HepG2 (cell line): ENCODE measurements around the gene TNFRSF25. TPM values are rescaled to one million over a fixed set of nuclear protein-coding genes. Genes with fewer than 3 reads are reported as not detected.

Experiments
- AKAP8 ChIP-seq: sonication (generic); formaldehyde crosslinking; IDR thresholded peaks from 2 replicates; pipeline ENCODE4 v1.5.1; 2020; ENCODE audit warnings: mild to moderate bottlenecking, missing genetic modification reagents
- GZF1 ChIP-seq: sonication (generic); formaldehyde crosslinking; IDR thresholded peaks from 2 replicates; pipeline ENCODE4 v1.5.1; 2020; ENCODE audit warnings: mild to moderate bottlenecking, missing genetic modification reagents
- JUNB ChIP-seq: sonication (generic); formaldehyde crosslinking; IDR thresholded peaks from 2 replicates; pipeline ENCODE4 v1.8.0; 2022; ENCODE audit warnings: missing genetic modification reagents, mild to moderate bottlenecking, borderline replicate concordance
- NRL ChIP-seq: sonication (generic); formaldehyde crosslinking; IDR thresholded peaks from 2 replicates; pipeline ENCODE4 v1.5.0; 2020; ENCODE audit warnings: missing genetic modification reagents, mild to moderate bottlenecking, moderate library complexity, borderline replicate concordance
- RFXAP ChIP-seq: sonication (generic); formaldehyde crosslinking; IDR thresholded peaks from 2 replicates; pipeline ENCODE4 v1.4.0; 2020; ENCODE audit warnings: missing genetic modification reagents, borderline replicate concordance
- SMC3 ChIP-seq: IDR thresholded peaks from 2 replicates; pipeline ENCODE4 v1.6.1; 2011; ENCODE audit warnings: low read length, improper control_type of control experiment
- SRSF1 ChIP-seq: fragments of 200-400 bp; formaldehyde crosslinking; optimal IDR thresholded peaks from 2 replicates; pipeline ENCODE3; 2017; ENCODE audit warnings: mild to moderate bottlenecking, low read depth, low read length, moderate library complexity
- TEAD3 ChIP-seq: optimal IDR thresholded peaks from 2 replicates; pipeline ENCODE3; 2016; ENCODE audit warnings: borderline replicate concordance
- ZFX ChIP-seq: sonication (generic); formaldehyde crosslinking; IDR thresholded peaks from 2 replicates; pipeline ENCODE4 v1.4.0; 2020; ENCODE audit warnings: mild to moderate bottlenecking, low read depth, missing genetic modification reagents, moderate library complexity
- ZFY ChIP-seq: sonication (generic); formaldehyde crosslinking; IDR thresholded peaks from 2 replicates; pipeline ENCODE4 v1.4.0; 2020; ENCODE audit warnings: missing genetic modification reagents
- ZNF292 ChIP-seq: sonication (generic); formaldehyde crosslinking; IDR thresholded peaks from 2 replicates; pipeline ENCODE4 v1.8.1; 2022; ENCODE audit warnings: mild to moderate bottlenecking, low read depth, missing genetic modification reagents, borderline replicate concordance
- ZNF510 ChIP-seq: sonication (generic); formaldehyde crosslinking; IDR thresholded peaks from 2 replicates; pipeline ENCODE4 v1.4.0; 2020; ENCODE audit warnings: low read depth, mild to moderate bottlenecking, missing genetic modification reagents
- ZNF747 ChIP-seq: sonication (generic); formaldehyde crosslinking; IDR thresholded peaks from 2 replicates; pipeline ENCODE4 v1.8.1; 2023; ENCODE audit warnings: missing genetic modification reagents, mild to moderate bottlenecking, borderline replicate concordance
- ZSCAN21 ChIP-seq: sonication (generic); formaldehyde crosslinking; IDR thresholded peaks from 2 replicates; pipeline ENCODE4 v1.8.0; 2022; ENCODE audit warnings: mild to moderate bottlenecking, missing genetic modification reagents, moderate library complexity, borderline replicate concordance
- polyA plus RNA-seq, 8 experiments: library from polyadenylated mRNA; depleted of rRNA in 3 of 8; stranded (reverse) in 7 of 8; unstranded in 1 of 8; fragments of >200 nt; fragmentation: Illumina TruSeq in 4 of 8; extraction: Trizol in 4 of 8; gene quantifications; 2 replicates each; pipeline versions ENCODE4 v1.2.1 to v1.2.3, GENCODE V29; 2011 to 2016; ENCODE audit warnings: low read depth in 4 of 8, missing spikeins in 1 of 8, mixed read lengths in 1 of 8; ENCODE audit not compliant: insufficient read depth in 1 of 8
- total RNA-seq, 5 experiments: library from RNA; depleted of rRNA; stranded (reverse); fragments of >200 nt; fragmentation: Illumina TruSeq; extraction: Trizol; gene quantifications; 2 replicates each; pipeline ENCODE4 v1.2.3, GENCODE V29; 2016; ENCODE audit warnings: low read depth in 1 of 5
- TF ChIP-seq, protein P1 (sequence below): sonication (generic); formaldehyde crosslinking; IDR thresholded peaks from 2 replicates; pipeline ENCODE4; 2020; ENCODE audit warnings: missing genetic modification reagents, mild to moderate bottlenecking, borderline replicate concordance
- TF ChIP-seq, protein P2 (sequence below): sonication (generic); formaldehyde crosslinking; IDR thresholded peaks from 2 replicates; pipeline ENCODE4 v1.9.0; 2021; ENCODE audit warnings: missing genetic modification reagents, mild to moderate bottlenecking, borderline replicate concordance
- TF ChIP-seq, protein P3 (sequence below): sonication (generic); formaldehyde crosslinking; IDR thresholded peaks from 2 replicates; pipeline ENCODE4 v1.9.0; 2021; ENCODE audit warnings: missing genetic modification reagents, borderline replicate concordance
- TF ChIP-seq, protein P4 (sequence below): sonication (generic); formaldehyde crosslinking; IDR thresholded peaks from 2 replicates; pipeline ENCODE4 v1.4.0; 2020; ENCODE audit warnings: missing genetic modification reagents
- TF ChIP-seq, protein P5 (sequence below): sonication (generic); formaldehyde crosslinking; IDR thresholded peaks from 2 replicates; pipeline ENCODE4 v1.5.0; 2020; ENCODE audit warnings: missing genetic modification reagents

TNFRSF25 gene
- total and polyA plus RNA-seq, 2 of the 13 experiments (the other 11 are each of a cell fraction or from before 2014, with no cell fraction given): 1.4 to 1.5 TPM

DNA sequence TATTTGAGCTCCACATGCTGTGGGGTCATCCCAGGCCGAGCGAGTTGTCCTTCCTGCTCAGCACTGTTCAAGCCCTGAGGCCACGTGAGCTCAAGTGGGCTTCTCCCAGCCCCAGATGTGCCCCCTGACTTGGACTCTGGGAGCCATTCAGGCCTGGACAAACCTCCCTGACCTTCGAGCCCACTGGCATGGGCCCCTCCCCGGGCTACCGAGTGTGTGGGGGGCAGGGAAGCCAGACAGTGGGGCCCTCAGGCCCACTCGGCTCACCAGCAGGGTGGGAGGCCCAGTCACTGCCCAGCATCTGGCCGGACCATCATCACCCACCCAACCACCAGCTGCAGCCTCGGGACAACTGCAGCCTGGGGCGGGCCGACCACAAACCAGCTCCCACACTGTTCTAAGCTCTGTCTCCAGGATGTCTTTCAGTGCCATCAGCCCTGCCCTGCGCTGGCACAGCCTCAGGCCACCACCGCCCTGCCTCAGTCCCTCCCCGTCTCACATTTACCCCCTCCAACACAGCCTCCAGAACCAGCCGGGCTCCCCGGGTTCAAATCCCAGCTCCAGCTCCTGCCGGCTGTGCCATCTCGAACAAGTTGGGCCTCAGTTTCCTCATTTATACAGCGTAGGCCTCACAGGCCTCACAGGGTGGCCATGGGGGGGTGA is 46.4 kb upstream of the TNFRSF25 start (continued):
- TF ChIP-seq, protein P1, sequence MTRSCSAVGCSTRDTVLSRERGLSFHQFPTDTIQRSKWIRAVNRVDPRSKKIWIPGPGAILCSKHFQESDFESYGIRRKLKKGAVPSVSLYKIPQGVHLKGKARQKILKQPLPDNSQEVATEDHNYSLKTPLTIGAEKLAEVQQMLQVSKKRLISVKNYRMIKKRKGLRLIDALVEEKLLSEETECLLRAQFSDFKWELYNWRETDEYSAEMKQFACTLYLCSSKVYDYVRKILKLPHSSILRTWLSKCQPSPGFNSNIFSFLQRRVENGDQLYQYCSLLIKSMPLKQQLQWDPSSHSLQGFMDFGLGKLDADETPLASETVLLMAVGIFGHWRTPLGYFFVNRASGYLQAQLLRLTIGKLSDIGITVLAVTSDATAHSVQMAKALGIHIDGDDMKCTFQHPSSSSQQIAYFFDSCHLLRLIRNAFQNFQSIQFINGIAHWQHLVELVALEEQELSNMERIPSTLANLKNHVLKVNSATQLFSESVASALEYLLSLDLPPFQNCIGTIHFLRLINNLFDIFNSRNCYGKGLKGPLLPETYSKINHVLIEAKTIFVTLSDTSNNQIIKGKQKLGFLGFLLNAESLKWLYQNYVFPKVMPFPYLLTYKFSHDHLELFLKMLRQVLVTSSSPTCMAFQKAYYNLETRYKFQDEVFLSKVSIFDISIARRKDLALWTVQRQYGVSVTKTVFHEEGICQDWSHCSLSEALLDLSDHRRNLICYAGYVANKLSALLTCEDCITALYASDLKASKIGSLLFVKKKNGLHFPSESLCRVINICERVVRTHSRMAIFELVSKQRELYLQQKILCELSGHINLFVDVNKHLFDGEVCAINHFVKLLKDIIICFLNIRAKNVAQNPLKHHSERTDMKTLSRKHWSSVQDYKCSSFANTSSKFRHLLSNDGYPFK (CRISPR knock-in tag): no peak
- TF ChIP-seq ZFX (CRISPR knock-in tag) (peak; percentile 68), ZSCAN21 (0 out of 2 replicates have a peak, but pooled peaks have one; percentile 20), NRL (CRISPR knock-in tag) (no peak; the same call in 1 of the 2 replicates), ZFY (CRISPR knock-in tag) (peak; percentile 68; the same call in 1 of the 2 replicates), SMC3 (no peak), RFXAP (CRISPR knock-in tag) (no peak), AKAP8 (CRISPR knock-in tag) (no peak), TEAD3 (CRISPR knock-in tag) (no peak), SRSF1 (peak; percentile 17), ZNF747 (CRISPR knock-in tag) (no peak), ZNF510 (CRISPR knock-in tag) (no peak), ZNF292 (CRISPR knock-in tag) (0 out of 2 replicates have a peak, but pooled peaks have one; percentile 40), JUNB (CRISPR knock-in tag) (no peak), GZF1 (CRISPR knock-in tag) (0 out of 2 replicates have a peak, but pooled peaks have one; percentile 77)
- TF ChIP-seq, protein P2, sequence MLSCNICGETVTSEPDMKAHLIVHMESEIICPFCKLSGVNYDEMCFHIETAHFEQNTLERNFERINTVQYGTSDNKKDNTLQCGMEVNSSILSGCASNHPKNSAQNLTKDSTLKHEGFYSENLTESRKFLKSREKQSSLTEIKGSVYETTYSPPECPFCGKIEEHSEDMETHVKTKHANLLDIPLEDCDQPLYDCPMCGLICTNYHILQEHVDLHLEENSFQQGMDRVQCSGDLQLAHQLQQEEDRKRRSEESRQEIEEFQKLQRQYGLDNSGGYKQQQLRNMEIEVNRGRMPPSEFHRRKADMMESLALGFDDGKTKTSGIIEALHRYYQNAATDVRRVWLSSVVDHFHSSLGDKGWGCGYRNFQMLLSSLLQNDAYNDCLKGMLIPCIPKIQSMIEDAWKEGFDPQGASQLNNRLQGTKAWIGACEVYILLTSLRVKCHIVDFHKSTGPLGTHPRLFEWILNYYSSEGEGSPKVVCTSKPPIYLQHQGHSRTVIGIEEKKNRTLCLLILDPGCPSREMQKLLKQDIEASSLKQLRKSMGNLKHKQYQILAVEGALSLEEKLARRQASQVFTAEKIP (CRISPR knock-in tag): no peak
- TF ChIP-seq, protein P3, sequence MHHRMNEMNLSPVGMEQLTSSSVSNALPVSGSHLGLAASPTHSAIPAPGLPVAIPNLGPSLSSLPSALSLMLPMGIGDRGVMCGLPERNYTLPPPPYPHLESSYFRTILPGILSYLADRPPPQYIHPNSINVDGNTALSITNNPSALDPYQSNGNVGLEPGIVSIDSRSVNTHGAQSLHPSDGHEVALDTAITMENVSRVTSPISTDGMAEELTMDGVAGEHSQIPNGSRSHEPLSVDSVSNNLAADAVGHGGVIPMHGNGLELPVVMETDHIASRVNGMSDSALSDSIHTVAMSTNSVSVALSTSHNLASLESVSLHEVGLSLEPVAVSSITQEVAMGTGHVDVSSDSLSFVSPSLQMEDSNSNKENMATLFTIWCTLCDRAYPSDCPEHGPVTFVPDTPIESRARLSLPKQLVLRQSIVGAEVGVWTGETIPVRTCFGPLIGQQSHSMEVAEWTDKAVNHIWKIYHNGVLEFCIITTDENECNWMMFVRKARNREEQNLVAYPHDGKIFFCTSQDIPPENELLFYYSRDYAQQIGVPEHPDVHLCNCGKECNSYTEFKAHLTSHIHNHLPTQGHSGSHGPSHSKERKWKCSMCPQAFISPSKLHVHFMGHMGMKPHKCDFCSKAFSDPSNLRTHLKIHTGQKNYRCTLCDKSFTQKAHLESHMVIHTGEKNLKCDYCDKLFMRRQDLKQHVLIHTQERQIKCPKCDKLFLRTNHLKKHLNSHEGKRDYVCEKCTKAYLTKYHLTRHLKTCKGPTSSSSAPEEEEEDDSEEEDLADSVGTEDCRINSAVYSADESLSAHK (CRISPR knock-in tag): no peak
- TF ChIP-seq, protein P4, sequence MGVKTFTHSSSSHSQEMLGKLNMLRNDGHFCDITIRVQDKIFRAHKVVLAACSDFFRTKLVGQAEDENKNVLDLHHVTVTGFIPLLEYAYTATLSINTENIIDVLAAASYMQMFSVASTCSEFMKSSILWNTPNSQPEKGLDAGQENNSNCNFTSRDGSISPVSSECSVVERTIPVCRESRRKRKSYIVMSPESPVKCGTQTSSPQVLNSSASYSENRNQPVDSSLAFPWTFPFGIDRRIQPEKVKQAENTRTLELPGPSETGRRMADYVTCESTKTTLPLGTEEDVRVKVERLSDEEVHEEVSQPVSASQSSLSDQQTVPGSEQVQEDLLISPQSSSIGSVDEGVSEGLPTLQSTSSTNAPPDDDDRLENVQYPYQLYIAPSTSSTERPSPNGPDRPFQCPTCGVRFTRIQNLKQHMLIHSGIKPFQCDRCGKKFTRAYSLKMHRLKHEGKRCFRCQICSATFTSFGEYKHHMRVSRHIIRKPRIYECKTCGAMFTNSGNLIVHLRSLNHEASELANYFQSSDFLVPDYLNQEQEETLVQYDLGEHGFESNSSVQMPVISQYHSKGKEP (CRISPR knock-in tag): no peak
- TF ChIP-seq, protein P5, sequence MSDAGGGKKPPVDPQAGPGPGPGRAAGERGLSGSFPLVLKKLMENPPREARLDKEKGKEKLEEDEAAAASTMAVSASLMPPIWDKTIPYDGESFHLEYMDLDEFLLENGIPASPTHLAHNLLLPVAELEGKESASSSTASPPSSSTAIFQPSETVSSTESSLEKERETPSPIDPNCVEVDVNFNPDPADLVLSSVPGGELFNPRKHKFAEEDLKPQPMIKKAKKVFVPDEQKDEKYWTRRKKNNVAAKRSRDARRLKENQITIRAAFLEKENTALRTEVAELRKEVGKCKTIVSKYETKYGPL (CRISPR knock-in tag): no peak
